Measurements from ENCODE around the gene ABHD2.
A peak's percentile ranks its signal among the peaks of the same experiment; 100 is the strongest.
"Not testable (repeated sequence)": the region's sequence is repeated elsewhere in the genome, so short reads cannot be mapped to it uniquely, and the experiment has no call there.

The ABHD2 gene, protein sequence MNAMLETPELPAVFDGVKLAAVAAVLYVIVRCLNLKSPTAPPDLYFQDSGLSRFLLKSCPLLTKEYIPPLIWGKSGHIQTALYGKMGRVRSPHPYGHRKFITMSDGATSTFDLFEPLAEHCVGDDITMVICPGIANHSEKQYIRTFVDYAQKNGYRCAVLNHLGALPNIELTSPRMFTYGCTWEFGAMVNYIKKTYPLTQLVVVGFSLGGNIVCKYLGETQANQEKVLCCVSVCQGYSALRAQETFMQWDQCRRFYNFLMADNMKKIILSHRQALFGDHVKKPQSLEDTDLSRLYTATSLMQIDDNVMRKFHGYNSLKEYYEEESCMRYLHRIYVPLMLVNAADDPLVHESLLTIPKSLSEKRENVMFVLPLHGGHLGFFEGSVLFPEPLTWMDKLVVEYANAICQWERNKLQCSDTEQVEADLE

GRCh38 chr15:89087830-89088604 is at the start of gene ABHD2:
TSS of gene ABHD2 (plus strand) at chr15:89088456. CDS start at chr15:89116328, 27,872 bp downstream.
- peak; percentile 98 for DNase-seq

GRCh38 chr15:89039142-89039541 is 49.1 kb upstream of the ABHD2 start:
- no peak for DNase-seq

DNA sequence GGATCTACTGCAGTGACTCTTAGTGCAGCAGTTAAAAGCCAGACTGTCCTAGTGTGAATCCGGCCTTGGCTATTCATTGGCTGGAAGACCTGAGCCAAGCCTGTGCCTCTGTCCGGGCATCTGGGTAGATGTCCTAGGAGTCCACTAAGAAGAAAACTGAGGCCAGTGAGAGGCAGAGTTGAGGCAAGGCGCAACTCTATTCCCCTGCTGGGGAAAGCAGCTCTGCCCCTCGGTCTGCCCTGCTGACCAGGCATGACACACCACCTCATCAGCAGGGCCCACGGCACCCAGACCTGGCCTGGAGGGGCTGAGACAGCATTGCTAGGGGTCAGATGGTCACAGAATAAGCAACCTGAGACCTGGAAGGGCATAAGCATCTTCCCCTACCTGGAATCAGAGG is 46.7 kb upstream of the ABHD2 start:
- no peak for DNase-seq

DNA sequence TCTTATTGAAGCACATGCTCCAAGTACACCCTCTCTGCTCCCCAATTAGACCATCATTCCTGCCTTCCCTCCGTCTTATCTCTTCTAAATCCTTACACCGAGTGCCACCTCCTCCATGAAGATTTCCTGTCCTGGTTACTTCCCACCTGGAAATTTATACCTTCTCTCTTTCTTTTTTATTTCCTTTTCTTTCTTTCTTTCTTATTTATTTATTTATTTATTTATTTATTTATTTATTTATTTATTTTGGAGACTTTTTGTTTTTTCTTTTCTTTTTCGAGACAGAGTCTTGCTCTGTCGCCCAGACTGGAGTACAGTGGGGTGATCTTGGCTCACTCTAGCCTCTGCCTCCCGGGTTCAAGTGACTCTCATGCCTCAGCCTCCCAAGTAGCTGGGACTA is 45.9 kb upstream of the ABHD2 start:
- no peak for DNase-seq

GRCh38 chr15:89043031-89044002 is 44.9 kb upstream of the ABHD2 start:
- DNase-seq = no peak

DNA sequence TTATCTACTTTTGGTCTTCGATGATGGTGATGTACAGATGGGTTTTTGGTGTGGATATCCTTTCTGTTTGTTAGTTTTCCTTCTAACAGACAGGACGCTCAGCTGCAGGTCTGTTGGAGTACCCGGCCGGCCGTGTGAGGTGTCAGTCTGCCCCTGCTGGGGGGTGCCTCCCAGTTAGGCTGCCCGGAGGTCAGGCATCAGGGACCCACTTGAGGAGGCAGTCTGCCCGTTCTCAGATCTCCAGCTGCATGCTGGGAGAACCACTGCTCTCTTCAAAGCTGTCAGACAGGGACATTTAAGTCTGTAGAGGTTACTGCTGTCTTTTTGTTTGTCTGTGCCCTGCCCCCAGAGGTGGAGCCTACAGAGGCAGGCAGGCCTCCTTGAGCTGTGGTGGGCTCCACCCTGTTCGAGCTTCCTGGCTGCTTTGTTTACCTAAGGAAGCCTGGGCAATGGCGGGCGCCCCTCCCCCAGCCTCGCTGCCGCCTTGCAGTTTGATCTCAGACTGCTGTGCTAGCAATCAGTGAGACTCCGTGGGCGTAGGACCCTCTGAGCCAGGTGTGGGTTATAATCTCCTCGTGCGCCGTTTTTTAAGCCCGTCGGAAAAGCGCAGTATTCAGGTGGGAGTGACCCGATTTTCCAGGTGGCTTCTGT is 39.1 kb upstream of the ABHD2 start:
- not testable (repeated sequence) for DNase-seq

DNA sequence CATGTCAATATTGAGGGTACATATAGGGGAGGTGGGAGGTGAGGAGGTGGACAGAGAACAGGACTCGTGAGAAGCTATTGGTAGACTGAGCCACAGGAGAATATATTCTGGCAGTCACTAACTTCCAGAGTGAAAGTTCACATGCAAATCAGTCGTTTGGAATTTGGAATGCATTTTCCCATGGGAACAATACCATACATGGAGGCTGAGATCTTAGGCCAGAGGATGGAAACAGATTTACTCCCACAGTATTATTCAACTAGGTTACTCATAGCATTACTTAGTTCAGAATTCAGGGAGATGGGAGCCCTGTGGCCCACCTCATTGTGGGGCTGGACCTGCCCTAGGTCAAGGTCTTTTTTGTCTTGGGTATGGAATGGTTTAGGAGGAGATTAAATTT is 36.4 kb upstream of the ABHD2 start:
- DNase-seq = no peak

GRCh38 chr15:89052474-89052873 is 35.8 kb upstream of the ABHD2 start:
- DNase-seq = no peak

DNA sequence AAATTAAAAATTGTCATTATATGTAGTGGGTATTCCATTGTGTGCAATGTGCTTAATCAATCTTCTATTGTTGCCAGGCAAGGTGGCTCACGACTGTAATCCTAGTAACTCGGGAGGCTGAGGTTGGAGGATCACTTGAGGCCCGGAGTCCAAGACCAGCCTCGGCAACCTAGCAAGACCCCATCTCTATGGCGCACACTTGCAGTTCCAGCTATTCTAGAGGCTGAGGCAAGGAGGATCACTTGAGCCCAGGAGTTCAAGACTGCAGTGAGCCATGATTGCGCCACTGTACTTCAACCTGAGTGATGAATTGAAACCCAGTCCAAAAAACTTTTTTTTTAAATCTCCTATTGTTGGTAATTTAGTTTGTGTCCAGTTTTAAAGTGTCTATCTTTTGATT is 33.4 kb upstream of the ABHD2 start:
- no peak for DNase-seq

DNA sequence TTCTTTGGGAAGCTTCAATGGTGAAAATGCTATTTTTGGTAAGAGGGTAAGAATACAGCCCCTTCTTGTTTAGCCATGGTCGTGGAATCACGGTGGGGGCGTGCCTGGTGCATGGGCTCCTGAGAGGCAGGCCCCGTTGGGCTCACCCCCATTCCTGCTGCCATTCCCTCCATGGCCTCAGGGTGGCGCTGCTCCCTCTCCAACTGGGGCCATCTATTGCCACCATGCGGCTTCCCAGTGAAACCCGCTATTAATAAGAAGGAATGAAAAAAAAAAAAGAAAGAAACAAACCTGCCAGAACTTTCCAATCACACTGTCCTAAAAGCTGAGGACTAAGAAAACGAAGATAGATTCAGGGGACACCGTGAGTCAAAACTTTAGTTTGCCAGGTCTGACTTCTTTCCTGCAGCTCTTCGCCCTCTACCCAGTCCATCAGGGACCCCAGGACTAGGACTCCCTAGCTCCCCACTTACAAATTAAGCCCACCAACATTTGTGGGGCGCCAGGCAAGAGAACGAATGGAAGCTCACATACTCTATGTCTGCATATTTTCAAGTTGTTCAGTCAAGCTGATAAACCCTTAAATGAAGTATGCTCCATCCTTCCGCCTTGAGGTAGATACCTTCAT is 30.6 kb upstream of the ABHD2 start:
- peak; percentile 47 for DNase-seq

- DNase-seq = no peak
Measured at GRCh38 chr15:89058376-89058775, 29.9 kb upstream of the ABHD2 start.

DNA sequence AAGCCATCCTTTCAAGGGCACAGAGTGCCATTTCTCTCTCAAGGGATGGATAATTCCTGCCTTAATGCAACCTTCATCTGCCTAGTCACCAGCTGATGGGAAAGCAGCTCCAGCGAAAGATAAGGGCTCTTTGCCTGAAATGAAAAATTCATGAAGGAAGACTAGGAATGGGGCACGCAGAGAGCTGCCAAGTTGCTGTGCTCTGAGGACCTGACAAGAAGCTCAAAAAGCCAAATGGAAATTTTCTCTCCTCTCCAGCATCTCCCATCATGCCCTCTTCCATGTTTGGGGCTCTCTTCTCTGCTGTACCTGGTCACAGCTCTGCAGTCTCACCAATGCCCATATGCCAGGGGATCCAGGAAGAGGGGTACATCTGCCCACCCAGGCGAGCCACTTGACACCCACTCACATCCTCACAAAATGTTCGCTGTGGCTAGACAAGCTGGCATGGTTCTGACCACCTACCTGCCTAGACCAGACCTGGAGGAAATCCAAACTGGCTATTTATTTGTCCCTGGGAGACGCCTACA is 29.3 kb upstream of the ABHD2 start:
- no peak for DNase-seq

GRCh38 chr15:89066280-89066679 is 22.0 kb upstream of the ABHD2 start:
- DNase-seq = no peak

GRCh38 chr15:89067751-89068150 is 20.5 kb upstream of the ABHD2 start:
- DNase-seq = no peak

DNA sequence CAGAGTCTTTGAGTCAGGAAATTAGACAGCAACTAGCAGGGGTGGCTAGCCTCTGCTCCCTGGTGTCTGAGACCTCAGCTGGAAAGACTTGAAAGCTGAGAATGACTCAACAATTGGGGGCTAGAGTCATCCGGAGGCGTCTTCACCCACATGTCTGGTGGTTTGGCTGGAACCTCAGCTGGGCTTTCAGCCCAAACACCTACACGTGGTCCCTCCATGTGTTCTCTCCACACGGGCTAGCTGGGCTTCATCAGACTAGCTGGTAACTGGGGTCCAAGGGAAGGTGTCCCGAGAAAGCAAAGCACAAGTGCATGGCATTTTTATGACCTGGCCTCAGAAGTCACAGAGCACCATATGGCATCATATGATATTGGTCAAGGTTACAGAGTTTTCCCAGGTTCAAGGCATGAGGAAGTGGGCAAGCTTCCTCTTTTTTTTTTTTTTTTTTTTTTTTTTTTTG is 19.9 kb upstream of the ABHD2 start:
- no peak for DNase-seq

DNA sequence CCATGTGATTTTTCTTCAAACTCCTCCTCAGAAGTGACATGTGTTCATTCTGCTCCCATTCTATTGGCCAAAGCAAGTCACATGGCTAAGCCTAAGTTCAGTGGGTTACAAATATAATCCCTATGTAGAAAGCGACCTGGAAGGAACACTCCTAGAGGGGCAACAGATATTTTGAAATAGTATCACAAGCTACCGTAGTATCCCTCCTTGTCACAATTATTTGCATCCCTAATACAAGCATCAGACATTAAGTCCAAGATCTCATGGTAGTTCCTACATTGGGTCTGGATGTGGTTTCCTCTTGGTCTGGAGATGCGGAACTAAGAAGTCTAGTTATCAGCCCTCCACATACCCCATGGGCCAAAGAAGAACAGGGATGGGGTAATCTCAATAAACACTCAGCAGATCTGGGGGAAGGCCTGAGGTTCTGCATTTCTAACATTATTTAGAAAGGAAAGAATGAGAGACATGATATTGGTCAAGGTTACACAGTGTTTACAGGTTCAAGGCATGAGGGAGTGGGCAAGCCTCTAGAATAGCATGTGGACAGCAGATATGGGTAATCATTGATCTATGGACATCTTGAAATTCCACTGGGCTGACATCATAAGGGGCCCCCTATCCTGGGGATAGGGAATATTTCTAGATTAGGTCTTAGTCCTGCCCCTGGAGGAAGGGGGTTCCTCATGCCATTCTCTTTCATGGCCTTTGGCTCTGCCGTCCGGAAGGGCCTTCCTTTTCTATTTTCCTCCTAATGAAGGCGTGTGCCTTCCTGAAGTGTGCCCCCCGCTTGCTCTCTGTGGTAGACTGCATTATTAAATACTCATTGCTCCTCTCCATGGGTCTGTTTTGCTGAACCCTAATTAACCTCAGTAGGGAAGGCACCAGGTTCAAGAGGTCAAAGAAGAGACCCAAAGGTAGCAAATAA is 17.8 kb upstream of the ABHD2 start:
- DNase-seq = no peak

DNA sequence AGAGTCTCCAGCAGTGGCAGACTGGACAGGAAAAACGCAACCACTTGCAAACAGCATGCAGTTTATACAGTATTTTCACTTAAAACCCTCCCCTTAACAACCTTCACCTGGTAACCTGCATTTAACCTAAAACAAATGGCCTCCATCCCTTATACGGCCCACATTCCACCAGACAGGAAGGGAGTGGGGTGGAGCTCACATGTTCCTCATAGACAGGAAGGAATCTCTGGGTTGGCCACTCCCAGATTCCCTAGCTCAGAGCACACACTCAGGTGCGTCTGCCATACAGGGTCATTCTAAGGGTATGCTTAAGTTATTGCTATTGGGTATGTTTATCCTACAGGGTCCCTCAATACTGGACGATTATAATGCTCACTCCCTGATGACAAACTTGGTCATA is 16.8 kb upstream of the ABHD2 start:
- DNase-seq = no peak

DNA sequence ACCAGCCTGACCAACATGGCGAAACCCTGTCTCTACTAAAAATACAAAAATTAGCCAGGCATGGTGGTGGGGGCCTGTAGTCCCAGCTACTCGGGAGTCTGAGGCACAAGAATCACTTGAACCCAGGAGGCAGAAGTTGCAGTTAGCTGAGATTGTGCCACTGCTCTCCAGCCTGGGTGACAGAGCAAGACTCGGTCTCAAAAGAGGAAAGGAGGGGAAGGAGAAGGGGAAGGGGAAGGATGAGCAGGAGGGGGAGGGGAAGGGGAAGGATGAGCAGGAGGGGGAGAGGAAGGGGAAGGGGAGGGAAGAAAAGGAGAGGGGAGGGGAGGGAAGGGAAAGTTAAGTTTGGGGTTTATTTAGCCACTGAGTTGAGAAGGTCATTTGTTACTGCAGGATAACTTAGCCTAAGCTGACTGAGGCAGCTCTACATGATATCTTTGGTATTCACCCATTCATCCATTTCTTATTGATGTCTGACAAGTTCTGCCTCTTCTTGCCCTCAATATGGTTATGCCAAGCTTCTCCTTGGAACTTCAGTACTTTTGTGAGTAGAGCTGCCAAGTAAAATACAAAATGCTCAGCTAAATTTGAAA is 15.9 kb upstream of the ABHD2 start:
- no peak for DNase-seq

GRCh38 chr15:89074402-89075012 is 13.7 kb upstream of the ABHD2 start:
- no peak for DNase-seq
